Activated naive CD4-positive, alpha-beta T cell (primary cell): Measurements from ENCODE around the gene ZDHHC8.

ENCODE experiments used
- DNase-seq, 4 experiments: peaks; one replicate each; lab custom pipeline; 2025; lab: John Stamatoyannopoulos, UW

The ZDHHC8 gene, protein sequence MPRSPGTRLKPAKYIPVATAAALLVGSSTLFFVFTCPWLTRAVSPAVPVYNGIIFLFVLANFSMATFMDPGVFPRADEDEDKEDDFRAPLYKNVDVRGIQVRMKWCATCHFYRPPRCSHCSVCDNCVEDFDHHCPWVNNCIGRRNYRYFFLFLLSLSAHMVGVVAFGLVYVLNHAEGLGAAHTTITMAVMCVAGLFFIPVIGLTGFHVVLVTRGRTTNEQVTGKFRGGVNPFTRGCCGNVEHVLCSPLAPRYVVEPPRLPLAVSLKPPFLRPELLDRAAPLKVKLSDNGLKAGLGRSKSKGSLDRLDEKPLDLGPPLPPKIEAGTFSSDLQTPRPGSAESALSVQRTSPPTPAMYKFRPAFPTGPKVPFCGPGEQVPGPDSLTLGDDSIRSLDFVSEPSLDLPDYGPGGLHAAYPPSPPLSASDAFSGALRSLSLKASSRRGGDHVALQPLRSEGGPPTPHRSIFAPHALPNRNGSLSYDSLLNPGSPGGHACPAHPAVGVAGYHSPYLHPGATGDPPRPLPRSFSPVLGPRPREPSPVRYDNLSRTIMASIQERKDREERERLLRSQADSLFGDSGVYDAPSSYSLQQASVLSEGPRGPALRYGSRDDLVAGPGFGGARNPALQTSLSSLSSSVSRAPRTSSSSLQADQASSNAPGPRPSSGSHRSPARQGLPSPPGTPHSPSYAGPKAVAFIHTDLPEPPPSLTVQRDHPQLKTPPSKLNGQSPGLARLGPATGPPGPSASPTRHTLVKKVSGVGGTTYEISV

DNA sequence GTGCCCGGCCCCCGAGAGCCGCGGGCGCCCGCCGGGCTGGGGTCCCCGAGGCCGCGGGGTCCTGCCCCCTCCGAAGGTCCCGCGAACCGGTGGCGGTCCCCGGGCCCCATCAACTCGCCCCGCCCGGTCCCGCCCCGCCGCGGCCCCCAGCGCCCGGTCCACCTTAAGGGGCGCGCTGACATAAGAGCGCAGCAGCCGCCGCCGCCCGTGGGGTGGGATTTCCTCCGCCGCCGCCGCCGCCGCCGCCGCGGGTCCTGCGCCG, at the start of gene ZDHHC8:
Gene ZDHHC8, plus strand, starts transcription at position 208 of the 262 bp plus-strand sequence. CDS start 144 bp downstream, outside the sequence.
- peak in 2 of 4 experiments; percentile 19 to 57 for DNase-seq

DNA sequence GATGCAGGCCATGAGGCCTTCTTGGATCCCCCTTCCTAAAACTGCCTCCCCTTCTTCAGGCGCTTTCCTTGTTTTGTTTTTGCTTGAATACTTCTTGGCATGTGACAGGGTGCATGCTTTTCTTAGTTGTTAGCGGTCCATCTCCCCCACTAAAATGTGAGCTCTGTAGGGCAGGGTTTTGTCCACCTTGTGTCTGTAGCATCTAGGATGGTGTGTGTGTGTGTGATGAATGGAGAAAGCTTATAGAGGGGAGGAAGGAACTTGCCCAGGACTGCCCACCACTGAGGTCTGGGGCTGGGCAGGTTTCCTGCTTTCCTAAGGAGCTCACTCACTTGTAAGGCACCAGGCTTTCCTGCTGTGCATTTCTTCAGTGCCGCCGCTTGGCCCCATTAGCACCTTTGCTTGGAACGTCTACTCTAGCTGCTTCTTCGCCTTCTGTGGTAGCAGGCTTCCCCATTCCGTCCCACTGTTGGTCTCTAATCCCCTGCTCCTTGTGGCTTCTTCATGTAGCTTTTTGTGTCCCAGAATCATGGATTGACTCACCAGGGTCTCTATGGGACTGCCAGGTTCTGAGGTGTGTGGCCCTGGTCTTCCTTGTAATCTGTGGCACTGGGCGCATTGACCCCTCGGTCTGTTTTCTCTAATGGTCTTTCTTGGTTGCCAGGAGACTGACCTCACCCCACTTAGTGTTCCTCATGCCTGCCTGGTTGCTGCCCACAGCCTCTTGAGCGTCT, 48.3 kb upstream of the ZDHHC8 start:
- no peak for DNase-seq

DNA sequence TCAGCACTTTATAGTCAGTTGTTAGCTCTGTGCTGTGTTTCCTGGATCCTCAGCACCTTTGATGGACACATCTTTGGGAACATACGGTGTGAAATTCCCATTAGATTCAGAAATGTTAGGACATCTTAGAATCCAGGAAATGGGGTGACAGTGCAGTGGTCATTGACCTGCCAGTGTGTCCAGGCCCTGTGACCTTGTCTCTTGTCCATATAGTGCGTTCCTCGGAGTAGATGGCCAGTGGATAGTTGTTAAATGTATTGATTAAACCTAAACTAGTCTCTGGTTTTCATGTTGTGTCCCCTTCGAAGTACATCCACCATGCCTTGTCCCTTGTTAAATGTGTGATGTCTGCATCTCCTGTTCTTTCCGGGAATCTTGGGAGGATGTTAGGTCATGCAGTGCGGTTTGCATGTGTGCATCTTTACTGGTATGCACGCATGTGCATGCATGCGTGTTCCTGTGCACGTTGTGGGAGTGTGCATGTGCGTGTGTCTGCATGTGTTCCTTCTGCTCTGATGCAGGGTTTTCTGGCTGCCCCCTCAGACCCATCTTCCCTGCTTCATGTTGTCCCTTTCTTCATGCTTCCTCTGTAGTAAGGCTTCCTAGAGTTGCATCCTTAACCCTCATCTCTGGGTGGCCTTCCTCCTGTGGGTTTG, 47.6 kb upstream of the ZDHHC8 start:
- no peak for DNase-seq

DNA sequence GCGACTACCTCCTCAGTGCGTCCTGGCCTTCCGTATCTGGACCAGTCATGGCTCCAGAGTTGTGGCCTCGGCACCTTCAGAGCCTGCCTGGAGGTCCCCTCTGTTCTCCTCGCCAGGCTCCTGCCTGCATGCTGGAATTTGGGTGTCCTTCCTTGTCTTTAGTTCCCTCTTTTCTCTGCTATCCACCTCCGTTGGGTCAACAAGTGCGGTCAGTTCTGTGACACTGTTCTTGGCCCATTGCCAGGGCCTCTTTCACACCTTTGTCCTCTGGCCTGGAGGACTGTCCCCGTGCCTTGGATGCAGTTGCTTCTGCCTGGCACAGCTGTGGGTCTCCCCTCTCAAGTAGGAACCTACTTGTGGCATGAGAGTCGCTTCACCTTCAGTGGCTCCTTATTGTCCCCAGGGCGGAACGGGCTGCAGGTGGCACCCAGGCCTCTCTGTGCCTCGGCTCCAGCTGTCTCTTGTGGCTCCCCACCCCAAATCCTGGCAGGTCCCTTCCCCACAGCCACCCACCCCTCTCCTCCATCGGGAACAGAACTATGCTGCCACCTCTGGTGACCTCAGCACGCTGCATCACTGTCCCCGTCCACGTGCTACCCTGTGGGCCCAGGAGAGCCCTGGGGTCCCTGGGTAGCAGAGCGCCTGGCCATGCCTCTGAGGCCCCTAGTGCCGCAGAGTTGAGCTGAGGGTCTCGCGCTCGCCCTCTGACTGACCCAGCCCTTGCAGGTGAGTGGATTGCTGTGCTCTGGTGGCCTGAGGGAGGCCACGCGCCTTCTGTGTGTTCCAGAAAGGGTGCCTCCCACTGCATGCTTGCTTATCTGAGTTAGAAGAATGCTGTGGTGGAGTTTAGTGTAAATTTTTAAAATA, 46.8 kb upstream of the ZDHHC8 start:
- DNase-seq, result no peak

DNA sequence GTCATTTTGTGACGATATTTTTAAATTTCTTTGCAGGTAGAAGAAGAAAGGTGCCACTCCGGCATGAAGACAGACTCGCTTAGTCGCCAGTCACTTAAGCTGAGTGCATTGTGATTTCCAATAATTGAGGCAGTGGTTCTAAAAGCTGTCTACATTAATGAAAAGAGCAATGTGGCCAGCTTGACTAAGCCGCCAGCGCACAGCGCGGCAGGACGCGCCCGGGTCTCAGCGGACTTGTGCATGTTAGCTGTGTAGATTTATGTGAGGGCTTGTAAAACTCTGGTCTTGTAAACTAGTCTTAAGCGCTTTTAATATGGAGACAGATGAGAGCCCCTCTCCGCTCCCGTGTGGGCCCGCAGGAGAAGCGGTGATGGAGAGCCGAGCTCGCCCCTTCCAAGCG, 46.0 kb upstream of the ZDHHC8 start:
- no peak for DNase-seq

DNA sequence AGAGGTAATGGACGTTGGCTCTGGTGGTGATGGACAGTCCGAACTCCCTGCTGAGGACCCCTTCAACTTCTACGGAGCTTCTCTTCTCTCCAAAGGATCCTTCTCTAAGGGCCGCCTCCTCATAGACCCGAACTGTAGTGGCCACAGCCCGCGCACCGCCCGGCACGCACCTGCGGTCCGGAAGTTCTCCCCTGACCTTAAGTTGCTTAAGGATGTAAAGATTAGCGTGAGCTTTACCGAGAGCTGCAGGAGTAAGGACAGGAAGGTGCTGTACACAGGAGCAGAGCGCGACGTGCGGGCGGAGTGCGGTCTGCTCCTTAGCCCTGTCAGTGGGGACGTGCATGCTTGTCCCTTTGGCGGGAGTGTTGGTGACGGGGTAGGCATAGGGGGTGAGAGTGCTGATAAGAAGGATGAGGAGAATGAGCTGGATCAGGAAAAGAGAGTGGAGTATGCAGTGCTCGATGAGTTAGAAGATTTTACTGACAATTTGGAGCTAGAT, 45.5 kb upstream of the ZDHHC8 start:
- DNase-seq, result no peak

DNA sequence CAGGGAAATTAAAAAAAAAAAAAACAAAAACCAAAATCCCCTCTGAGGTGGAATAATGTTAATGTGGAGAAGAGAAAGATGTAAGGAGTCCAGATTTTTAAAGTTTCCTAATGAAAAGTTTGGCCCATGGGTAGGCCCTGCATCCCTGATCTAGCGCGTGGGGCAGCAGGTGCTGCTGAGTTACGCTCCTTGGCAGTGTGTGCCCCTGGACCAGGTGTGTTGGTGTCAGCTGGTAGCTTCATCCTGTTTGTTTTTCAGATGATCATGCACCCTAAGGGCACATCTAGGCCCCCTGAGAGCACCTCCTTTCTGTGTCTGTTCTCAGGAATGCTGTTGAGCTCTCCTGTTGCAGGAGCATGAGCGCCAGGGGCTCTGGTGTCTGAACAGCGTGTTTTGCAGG, 44.8 kb upstream of the ZDHHC8 start:
- no peak for DNase-seq

DNA sequence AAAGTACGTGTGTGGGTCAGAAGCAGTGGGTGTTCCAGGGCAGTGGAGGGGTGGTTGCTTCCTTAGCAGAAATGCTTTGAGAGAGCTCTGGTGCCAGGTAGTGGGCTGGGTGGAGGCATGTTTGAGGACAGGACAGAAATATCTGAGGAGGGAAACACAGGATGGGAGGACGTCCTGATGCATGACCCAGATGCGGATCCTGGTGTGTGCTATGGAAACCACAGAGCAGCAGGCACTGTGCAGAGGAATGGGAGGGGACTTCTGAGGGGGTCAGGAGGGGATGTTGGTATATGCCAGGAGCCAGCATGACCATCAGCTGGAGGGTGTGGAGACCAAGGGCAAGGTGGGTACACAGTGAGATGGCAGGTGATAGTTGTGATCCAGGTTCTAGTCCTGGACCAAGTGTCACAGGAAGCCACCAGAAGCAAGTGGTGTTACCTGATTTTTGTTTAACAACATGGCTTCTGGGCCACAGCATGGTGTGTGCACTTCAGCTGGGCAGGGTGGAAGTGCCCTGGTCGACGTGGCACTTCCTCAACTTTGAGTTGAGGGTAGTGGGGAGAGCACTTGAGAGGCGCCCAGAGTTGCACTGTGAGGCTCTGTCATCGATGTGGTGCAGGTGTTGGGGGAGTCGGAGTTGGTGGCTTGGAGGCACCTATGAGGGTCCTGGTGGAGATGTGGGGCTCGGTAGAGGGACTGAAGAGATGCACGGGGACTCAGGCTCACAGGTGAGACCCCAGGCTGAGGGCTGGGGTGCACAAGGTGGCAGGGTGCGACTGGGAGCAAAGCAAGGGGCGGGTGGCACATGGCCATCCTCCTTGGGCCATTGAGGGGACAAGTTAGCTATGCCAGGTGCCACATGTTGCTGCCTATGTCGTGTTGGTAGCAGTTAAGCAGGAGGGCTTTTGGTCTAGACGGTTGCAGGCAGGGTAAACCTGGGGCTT, 44.0 kb upstream of the ZDHHC8 start:
- DNase-seq, result no peak

DNA sequence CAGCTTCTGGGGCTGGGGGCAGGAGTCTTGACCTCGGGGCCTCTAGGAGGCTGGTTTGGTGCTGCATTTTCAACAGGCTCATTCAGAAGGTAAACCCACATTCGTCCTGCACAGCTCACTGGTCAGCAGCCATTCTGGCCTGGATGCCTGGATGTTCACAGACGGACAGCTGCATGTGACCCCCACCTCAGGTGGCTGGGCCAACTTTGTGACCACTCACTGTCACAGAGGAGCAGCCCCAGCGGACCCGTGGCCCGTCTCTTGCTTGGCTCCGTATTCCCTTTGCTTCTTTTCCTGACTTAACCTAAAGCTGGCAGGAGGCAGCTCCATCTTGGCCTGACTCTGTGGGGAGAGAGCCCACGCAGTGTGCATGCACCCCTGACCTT, 43.3 kb upstream of the ZDHHC8 start:
- no peak for DNase-seq

DNA sequence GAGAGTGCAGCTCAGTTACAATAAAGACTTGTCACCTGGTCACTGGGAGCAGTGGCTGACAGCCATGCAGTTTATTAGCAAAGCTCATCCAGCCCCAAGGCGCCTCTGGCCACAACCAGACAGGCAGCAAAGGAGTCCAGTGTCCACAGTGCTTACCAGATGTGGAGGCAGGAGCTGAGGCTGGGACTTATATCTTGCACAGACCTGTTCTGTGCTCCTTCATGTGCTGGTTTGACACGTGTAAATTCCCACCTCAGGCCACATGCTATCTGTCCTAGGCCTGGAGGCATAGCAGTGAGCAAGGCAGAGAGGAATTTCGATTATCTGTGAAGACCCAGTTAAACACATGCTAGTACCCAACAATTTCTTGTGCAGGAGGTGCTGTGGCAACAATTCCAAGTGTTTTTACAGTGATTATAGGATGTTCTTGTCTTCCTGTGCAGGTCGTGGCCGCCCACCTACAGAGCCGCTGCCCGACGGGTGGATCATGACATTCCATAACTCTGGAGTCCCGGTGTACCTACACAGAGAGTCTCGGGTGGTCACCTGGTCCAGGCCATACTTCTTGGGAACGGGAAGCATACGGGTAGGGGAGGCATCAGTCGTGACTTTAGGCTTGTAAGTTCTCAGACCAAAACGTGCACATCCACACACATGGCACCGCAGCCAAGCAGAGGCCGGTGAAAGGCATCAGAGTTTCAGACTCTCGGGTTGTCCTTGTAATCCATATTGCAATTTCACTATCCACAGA, 42.2 kb upstream of the ZDHHC8 start:
- no peak for DNase-seq

DNA sequence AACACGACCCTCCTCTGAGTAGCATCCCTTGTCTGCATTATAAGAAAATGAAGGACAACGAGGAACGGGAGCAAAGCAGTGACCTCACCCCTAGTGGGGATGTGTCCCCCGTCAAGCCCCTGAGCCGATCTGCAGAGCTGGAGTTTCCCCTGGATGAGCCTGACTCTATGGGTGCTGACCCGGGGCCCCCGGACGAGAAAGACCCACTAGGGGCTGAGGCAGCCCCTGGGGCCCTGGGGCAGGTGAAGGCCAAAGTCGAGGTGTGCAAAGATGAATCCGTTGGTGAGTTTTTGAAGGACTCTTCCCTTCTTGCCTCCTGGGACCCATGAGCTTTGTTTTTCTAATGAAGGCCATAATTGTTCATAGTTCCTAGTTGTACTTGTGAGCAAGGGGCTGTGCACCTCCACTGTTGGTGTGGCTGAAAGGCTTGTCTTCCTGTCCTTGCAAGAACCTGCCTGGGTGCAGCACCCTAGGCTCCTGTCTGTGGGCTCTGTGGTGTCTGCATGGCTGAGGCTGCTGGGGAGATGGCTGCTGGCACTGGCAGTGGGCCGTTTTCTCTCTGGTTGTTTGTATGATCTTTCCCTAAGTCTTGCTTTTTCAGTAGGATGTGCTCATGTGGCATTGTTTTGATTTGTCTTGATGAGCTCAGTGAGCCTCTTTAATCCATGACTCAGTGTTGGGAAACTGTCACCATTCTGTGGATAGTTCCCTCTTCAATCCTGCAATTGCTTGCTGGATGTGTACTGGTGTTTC, 41.5 kb upstream of the ZDHHC8 start:
- DNase-seq, result no peak

DNA sequence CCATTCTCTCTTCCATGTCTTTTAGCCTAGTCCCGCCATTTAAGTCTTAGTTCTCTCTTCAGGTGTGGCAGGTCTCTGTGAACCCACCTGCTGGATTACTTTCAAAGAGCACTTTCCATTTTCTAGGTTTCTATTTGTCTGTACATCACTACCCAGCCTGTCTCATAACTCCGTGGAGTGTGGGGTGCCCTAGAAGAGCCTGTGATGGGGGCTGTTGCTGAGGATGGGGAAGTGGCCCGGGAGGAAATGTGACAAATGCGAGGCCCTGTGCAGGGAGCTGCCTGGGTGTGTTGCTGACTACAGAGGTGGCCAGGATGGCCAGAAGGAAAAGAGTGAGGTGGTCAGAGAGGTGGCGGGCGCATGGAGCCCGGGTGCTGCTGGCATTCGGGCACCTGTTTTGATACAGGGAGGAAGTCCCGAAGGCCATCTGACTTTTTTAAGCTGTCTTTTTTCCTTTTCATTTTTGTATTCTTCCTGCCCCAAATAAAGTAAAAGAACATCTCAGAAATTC, 40.8 kb upstream of the ZDHHC8 start:
- no peak for DNase-seq

DNA sequence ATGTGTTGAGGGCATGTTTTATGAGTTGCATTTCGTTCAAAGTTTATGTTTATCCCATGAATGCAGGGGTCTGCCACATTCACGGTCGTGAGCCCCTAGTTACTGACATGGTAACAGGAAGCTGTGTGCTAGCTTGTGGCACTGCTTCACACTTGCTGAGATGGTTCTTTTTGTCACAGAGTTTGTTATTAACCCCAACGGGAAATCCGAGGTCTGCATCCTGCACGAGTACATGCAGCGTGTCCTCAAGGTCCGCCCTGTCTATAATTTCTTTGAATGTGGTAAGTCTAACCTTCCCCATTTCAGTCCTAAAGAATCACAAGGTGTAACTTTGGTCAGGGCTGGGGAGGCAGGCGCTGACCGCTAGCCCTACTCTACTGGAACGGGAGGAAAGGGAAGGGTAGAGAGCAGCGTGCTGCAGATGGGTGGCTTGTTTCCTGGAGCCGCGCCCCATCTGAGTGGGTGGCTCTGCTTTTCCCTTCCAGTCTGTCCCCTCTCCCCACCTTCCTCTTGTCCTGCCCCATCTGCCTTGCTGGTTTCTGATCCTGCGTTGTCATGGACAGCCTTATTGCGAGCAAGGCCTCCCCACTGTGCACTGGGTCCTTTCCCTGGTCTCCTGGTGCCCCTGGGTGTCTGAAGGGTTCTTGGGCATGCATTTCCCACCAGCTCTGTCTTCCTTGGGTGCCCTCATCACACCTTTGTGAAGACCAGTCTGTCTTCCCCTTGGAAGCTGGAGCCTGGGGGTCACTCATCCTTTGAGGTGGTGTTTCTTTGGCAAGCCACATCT, 39.7 kb upstream of the ZDHHC8 start:
- DNase-seq, result no peak

DNA sequence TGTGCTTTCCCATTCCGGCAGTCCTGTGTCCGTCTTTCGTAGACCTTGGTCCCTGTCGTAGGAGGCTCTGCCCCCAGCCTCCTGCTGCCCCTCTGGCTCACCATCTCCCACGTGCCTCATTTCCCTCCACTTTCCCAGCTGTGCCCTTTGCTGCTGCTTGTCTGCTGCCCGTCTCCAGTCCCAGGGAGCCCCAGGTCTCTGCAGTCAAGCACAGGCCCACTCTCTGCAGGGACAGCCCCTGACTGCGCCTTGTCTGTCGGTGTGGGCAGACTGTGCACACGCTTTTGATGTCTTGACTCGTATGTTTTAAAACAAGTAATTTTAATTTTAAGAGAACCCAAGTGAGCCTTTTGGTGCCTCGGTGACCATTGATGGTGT, 39.1 kb upstream of the ZDHHC8 start:
- DNase-seq, result no peak

DNA sequence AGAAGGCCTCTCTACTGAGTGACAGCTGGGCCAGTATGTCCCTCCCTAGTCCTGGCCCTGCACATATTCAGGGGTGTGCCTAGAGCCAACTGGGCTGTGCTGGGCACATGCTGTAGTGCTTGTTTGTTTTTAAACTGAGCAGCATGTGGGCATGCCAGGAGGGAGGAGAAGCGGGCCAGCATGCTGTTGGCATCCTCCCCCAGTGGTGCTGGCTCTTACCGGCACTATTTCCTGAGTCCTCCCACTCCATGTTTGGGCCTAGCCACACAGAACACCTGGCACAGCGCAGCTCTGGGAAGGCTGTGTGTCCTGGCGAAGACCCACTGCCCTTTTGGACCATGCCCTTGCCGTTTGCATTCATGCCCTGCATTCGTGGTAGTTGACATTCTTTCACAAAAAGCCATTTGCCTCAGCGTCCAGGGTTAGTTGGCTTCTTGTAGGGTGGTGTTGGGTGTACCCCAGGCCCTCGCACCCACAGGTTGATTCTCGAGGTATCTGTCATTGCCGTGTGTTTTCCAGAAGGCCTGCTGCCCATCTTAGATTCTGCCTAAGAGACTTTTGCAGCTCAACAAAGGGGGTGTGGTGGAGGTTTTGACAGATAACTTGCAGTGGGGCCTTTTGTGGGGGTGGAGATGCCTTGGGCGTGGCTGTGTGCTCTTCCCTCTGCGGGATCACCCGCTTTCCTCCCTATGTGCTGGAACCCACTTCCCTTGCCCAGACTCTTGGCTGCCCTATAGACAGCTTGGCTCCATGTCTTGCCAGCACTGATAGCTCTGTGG, 38.0 kb upstream of the ZDHHC8 start:
- DNase-seq, result no peak

DNA sequence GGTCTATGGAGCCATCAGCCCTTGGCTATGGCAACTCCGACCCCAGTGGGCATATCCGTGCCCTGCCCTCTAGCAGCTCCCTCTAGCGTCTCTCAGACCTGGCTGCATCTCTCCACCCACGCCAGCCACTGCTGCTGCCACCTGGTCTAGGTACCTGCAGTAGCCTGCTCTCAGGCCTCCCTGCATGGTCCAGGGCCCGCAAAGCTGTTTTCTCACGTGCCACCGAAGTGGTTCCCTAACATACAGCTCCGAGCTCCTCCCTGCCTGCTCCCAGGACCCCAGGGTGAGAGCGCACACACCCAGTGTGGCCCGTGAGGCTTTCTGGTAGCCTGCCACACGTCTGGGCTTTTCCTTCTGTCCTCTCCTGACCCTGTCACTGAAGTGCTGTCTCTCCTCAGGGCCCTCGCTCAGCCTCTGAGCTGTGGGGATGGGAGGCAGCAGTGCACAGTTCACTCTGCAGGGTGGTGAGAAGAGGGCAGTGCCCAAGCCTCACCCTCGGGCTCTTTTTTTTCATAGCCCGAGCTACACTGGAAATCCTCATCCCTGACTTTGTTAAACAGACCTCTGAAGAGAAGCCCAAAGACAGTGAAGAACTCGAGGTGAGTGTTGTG, 37.3 kb upstream of the ZDHHC8 start:
- no peak for DNase-seq
